Ishikawa (cell line): Measurements from ENCODE around the gene EIF5.

Experiments used
- CEBPB ChIP-seq: IDR thresholded peaks from 2 replicates; pipeline ENCODE4 v1.6.1; 2012
- CREB1 ChIP-seq: IDR thresholded peaks from 2 replicates; pipeline ENCODE4 v1.6.1; 2012; ENCODE audit warnings: low read depth
- EGR1 ChIP-seq: IDR thresholded peaks from 2 replicates; pipeline ENCODE4 v1.6.1; 2012
- EP300 ChIP-seq: IDR thresholded peaks from 2 replicates; pipeline ENCODE4 v1.6.1; 2012; ENCODE audit warnings: borderline replicate concordance
- FOXM1 ChIP-seq: IDR thresholded peaks from 2 replicates; pipeline ENCODE4 v1.6.1; 2012; ENCODE audit warnings: low read depth, borderline replicate concordance
- MAX ChIP-seq: IDR thresholded peaks from 2 replicates; pipeline ENCODE4 v1.6.1; 2012
- NFIC ChIP-seq: IDR thresholded peaks from 2 replicates; pipeline ENCODE4 v1.6.1; 2012
- RAD21 ChIP-seq: IDR thresholded peaks from 2 replicates; pipeline ENCODE4 v1.6.1; 2012; ENCODE audit warnings: low read depth
- REST ChIP-seq: IDR thresholded peaks from 2 replicates; pipeline ENCODE4 v1.6.1; 2012; ENCODE audit warnings: low read depth, mild to moderate bottlenecking
- TAF1 ChIP-seq: IDR thresholded peaks from 2 replicates; pipeline ENCODE4 v1.6.1; 2012; ENCODE audit warnings: low read depth, mild to moderate bottlenecking
- TEAD4 ChIP-seq: IDR thresholded peaks from 2 replicates; pipeline ENCODE4 v1.6.1; 2012
- YY1 ChIP-seq: IDR thresholded peaks from 2 replicates; pipeline ENCODE4 v1.6.1; 2012; ENCODE audit warnings: low read depth
- ZBTB7A ChIP-seq: IDR thresholded peaks from 2 replicates; pipeline ENCODE4 v1.6.1; 2012; ENCODE audit warnings: low read depth

GRCh38 chr14:103294091-103294490 is 39.9 kb upstream of the EIF5 start:
- TF ChIP-seq YY1: no peak
- TF ChIP-seq EP300: no peak
- TF ChIP-seq CEBPB: no peak
- TF ChIP-seq RAD21: no peak
- TF ChIP-seq NFIC: no peak
- TF ChIP-seq REST: no peak
- TF ChIP-seq TEAD4: no peak
- TF ChIP-seq TAF1: no peak
- TF ChIP-seq FOXM1: no peak
- TF ChIP-seq MAX: no peak
- TF ChIP-seq ZBTB7A: no peak
- TF ChIP-seq CREB1: no peak
- TF ChIP-seq EGR1: no peak
